ENCODE data around the gene PTCH2.
"Not testable (repeated sequence)": the region's sequence is repeated elsewhere in the genome, so short reads cannot be mapped to it uniquely, and the experiment has no call there.

PTCH2 gene

GRCh38 chr1:44838294-44838693, 4.8 kb downstream of the PTCH2 start:
- 95% methylated on average over 11 of the region's 11 CpGs for WGBS

DNA sequence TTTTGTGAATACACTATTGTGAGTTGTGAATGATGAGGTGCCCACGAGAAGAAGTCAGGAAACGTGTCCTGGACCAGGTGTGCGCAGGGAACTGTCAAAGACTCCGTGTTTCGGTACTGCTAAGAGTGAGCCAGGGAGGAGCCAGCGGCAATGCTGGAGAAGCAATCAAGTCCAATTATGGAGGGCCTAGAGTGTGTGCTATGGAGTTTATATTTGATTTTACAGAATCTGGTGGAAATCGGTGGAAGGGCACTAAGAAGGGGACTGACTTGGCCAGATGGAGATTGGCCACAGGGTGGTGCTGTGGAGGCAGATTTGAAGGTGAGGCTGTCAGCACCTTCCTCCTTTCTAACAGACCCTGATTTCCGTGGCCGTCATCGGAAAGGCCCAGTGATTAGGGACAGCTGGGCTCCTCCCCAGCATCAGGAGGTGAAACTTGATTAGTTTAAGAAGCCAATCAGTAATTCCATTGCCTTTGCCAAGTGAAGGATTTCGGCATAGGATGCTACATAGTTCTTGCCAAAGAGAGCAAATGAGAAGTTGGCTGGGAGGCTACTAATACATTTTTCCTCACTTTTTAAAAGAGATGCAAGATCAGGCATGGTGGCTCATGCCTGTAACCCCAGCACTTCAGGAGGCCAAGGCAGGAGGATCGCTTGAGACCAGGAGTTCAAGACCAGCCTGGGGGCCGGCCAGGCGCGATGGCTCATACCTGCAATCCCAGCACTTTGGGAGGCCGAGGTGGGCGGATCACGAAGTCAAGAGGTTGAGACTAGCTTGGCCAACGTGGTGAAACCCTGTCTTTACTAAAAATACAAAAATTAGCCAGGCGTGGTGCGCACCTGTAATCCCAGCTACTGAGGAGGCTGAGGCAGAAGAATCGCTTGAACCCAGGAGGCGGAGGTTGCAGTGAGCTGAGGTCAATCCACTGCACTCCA, 7.0 kb downstream of the PTCH2 start:
- Histone ChIP-seq H3K4me3 (ENCODE audit: low read length) (no peak overlapping the region), H3K4me1 (ENCODE audit: insufficient read depth, low read length) (peaks cover 11% of the 10 kb centered on the region; the same call in 1 of the 2 replicates), H3K27me3 (ENCODE audit: insufficient read depth, low read length) (no peaks in the 10 kb centered on the region; the same call in 1 of the 2 replicates), H3K36me3 (ENCODE audit: insufficient read depth, low read length) (no peaks in the 10 kb centered on the region), H3K27ac (ENCODE audit: low read depth, low read length) (no peak overlapping the region), H3K9me3 (ENCODE audit: insufficient read depth, low read depth, low read length) (no peaks in the 10 kb centered on the region), H3K9ac (ENCODE audit: low read depth, low read length) (no peak overlapping the region)
- 74% methylated on average over 23 of the region's 23 CpGs for WGBS

More at GRCh38 chr1:44838294-44838693, 4.8 kb downstream of the PTCH2 start:
- H3K27me3 ChIP-seq (ENCODE audit: insufficient read depth, low read length), result peaks cover 19% of the 10 kb centered on the region
- not testable (repeated sequence) for H3K9me3 ChIP-seq (ENCODE audit: insufficient read depth, low read depth, low read length); H3K36me3 ChIP-seq (ENCODE audit: insufficient read depth, low read length); H3K4me3 ChIP-seq (ENCODE audit: low read length); H3K27ac ChIP-seq (ENCODE audit: low read depth, low read length); H3K9ac ChIP-seq (ENCODE audit: low read depth, low read length); H3K4me1 ChIP-seq (ENCODE audit: insufficient read depth, low read length)

DNA sequence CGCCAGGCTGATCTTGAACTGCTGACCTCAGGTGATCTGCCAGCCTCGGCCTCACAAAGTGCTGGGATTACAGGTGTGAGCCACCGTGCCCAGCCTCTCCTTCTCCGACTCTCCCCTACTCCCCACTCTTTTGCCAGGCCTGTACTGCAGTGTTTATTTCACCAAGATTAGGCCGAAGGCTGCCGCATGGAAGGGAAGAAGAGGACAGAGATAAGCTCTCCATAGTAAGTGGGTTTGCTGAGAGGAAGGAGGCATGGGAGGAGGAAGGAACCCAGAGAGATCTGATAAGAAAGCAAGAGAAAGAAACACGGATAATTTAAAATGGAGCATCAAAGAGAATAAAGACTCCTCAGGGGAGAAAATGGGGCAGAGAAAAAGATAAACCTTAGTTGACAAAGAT, 8.7 kb downstream of the PTCH2 start:
- Histone ChIP-seq H3K27ac (ENCODE audit: low read depth, low read length) (no peak overlapping the region), H3K27me3 (ENCODE audit: insufficient read depth, low read length) (no peaks in the 10 kb centered on the region), H3K9me3 (ENCODE audit: insufficient read depth, low read depth, low read length) (no peaks in the 10 kb centered on the region), H3K36me3 (ENCODE audit: insufficient read depth, low read length) (no peaks in the 10 kb centered on the region), H3K4me3 (ENCODE audit: low read length) (no peak overlapping the region), H3K9ac (ENCODE audit: low read depth, low read length) (no peak overlapping the region), H3K4me1 (ENCODE audit: insufficient read depth, low read length) (peaks cover 11% of the 10 kb centered on the region; the same call in 1 of the 2 replicates)
- WGBS, result 89% methylated on average over 7 of the region's 7 CpGs

- Histone ChIP-seq H3K9ac (ENCODE audit: low read depth, low read length) (no peak overlapping the region), H3K27ac (ENCODE audit: low read depth, low read length) (no peak overlapping the region), H3K36me3 (ENCODE audit: insufficient read depth, low read length) (no peaks in the 10 kb centered on the region), H3K4me1 (ENCODE audit: insufficient read depth, low read length) (peaks cover 11% of the 10 kb centered on the region; the same call in 1 of the 2 replicates), H3K4me3 (ENCODE audit: low read length) (no peak overlapping the region), H3K27me3 (ENCODE audit: insufficient read depth, low read length) (no peaks in the 10 kb centered on the region), H3K9me3 (ENCODE audit: insufficient read depth, low read depth, low read length) (no peaks in the 10 kb centered on the region)
- 78% methylated on average over 11 of the region's 13 CpGs for WGBS
Measured at GRCh38 chr1:44832056-44832705, 10.9 kb downstream of the PTCH2 start.

- WGBS, result 58% methylated on average over 9 of the region's 9 CpGs
- Histone ChIP-seq H3K27me3 (ENCODE audit: insufficient read depth, low read length) (no peaks in the 10 kb centered on the region), H3K9ac (ENCODE audit: low read depth, low read length) (no peak overlapping the region), H3K4me1 (ENCODE audit: insufficient read depth, low read length) (peaks cover 11% of the 10 kb centered on the region; the same call in 1 of the 2 replicates), H3K36me3 (ENCODE audit: insufficient read depth, low read length) (no peaks in the 10 kb centered on the region), H3K9me3 (ENCODE audit: insufficient read depth, low read depth, low read length) (no peaks in the 10 kb centered on the region), H3K27ac (ENCODE audit: low read depth, low read length) (no peak overlapping the region), H3K4me3 (ENCODE audit: low read length) (no peak overlapping the region)
Measured at GRCh38 chr1:44831516-44831915, 11.5 kb downstream of the PTCH2 start.

DNA sequence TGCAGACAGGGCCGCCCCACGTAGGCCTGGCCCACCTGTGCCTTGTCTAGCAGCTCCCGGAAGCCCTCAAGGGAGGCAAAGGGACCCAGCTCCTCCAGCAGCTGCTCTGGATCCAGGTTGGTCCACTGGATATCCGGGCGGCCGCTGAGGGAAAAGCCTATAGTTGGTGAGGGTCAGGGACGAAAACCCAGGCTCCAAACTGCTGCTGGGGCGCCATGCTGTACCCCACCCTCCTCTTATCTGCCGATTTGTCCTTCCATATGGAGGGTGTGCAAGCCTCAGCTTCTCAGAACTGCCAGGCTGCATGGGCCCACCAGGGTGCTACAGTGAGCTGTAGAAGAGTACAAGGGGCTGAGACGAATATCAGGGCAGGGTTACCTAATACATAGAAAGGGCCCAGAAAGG, 12.2 kb downstream of the PTCH2 start:
- no peak overlapping the region for H3K9ac ChIP-seq (ENCODE audit: low read depth, low read length)
- WGBS, result 87% methylated on average over 10 of the region's 10 CpGs
- no peak overlapping the region for H3K4me3 ChIP-seq (ENCODE audit: low read length)
- no peaks in the 10 kb centered on the region for H3K27me3 ChIP-seq (ENCODE audit: insufficient read depth, low read length)
- no peaks in the 10 kb centered on the region for H3K9me3 ChIP-seq (ENCODE audit: insufficient read depth, low read depth, low read length)
- no peak overlapping the region for H3K27ac ChIP-seq (ENCODE audit: low read depth, low read length)
- no peaks in the 10 kb centered on the region for H3K36me3 ChIP-seq (ENCODE audit: insufficient read depth, low read length)
- peaks cover 11% of the 10 kb centered on the region; the same call in 1 of the 2 replicates for H3K4me1 ChIP-seq (ENCODE audit: insufficient read depth, low read length)

DNA sequence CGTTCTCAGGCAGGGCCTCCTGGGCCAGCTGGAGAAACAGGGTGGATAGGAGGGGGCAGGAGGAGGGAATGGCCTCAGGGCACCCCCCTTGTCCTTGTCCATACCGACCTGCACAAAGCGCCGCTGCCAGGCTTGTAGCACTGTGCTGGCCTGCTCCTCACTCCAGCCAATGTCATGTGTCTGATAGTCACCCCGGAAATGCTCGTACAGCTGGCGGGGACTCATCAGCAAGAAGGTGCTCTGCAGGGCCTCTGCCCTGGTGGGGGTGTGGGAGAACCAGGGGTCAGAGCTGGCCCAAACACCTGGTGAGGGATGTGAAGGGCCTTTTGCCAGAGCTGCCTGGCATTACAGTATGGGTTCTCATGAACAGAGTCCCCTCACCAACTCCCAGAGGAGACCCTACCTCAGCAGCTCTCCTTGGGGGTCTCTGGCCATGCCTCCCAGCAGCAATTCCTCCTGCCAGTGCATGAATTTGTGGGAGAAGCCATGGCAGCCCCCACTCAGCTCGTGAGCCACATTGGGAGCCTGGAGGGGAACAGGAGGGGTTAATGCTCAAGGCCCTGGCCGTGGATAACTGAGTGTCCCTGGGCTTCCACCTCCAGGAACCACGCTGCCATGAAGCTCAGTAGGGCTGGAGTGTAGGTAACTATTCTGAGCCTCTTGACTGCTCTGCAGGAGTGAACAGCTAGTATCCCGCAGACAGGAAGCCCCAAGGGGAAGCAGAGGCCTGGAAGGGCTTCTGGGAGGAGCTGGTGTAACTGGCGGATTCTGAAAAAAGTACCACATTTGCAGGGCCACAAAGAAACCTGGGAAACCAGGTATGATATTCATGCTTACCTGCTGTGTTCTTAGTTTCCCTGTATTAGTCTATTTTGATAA, 13.3 kb downstream of the PTCH2 start:
- no peak overlapping the region for H3K27ac ChIP-seq (ENCODE audit: low read depth, low read length)
- H3K4me1 ChIP-seq (ENCODE audit: insufficient read depth, low read length), result peaks cover 11% of the 10 kb centered on the region; the same call in 1 of the 2 replicates
- no peaks in the 10 kb centered on the region for H3K9me3 ChIP-seq (ENCODE audit: insufficient read depth, low read depth, low read length)
- 88% methylated on average over 12 of the region's 12 CpGs for WGBS
- H3K9ac ChIP-seq (ENCODE audit: low read depth, low read length), result no peak overlapping the region
- H3K4me3 ChIP-seq (ENCODE audit: low read length), result no peak overlapping the region
- H3K36me3 ChIP-seq (ENCODE audit: insufficient read depth, low read length), result no peaks in the 10 kb centered on the region
- H3K27me3 ChIP-seq (ENCODE audit: insufficient read depth, low read length), result no peaks in the 10 kb centered on the region

DNA sequence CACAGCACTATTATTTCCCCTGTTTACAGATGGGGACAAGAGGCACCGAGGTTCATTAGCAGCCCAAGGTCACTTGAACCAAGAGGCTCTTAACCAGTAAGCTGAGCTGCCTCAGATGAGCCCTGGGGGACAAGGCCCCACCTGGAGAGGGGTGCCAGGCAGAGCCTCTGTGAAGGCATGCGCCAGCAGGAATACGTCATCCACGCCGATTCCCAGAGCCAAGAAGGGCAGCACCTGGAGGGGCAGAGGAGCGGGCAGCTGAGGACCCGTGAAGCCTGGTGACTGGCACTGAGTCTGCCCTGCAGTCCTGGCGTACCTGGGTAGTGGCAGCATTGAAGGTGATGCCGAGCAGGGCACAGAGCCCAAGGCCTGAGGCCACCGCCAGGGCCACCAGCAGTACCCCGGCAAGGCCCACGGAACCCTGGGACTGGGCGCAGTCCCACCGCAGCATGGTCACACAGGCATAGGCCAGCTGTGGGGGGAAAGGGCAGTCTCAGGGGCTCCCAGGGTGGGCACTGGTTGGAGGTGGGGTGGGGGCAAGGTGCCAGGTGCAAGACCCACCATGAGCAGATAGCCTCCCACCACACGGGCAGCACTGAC, 14.1 kb downstream of the PTCH2 start:
- peaks cover 11% of the 10 kb centered on the region; the same call in 1 of the 2 replicates for H3K4me1 ChIP-seq (ENCODE audit: insufficient read depth, low read length)
- no peaks in the 10 kb centered on the region for H3K36me3 ChIP-seq (ENCODE audit: insufficient read depth, low read length)
- no peaks in the 10 kb centered on the region for H3K27me3 ChIP-seq (ENCODE audit: insufficient read depth, low read length)
- 95% methylated on average over 15 of the region's 15 CpGs for WGBS
- no peak overlapping the region for H3K4me3 ChIP-seq (ENCODE audit: low read length)
- H3K27ac ChIP-seq (ENCODE audit: low read depth, low read length), result no peak overlapping the region
- H3K9me3 ChIP-seq (ENCODE audit: insufficient read depth, low read depth, low read length), result no peaks in the 10 kb centered on the region
- no peak overlapping the region for H3K9ac ChIP-seq (ENCODE audit: low read depth, low read length)

DNA sequence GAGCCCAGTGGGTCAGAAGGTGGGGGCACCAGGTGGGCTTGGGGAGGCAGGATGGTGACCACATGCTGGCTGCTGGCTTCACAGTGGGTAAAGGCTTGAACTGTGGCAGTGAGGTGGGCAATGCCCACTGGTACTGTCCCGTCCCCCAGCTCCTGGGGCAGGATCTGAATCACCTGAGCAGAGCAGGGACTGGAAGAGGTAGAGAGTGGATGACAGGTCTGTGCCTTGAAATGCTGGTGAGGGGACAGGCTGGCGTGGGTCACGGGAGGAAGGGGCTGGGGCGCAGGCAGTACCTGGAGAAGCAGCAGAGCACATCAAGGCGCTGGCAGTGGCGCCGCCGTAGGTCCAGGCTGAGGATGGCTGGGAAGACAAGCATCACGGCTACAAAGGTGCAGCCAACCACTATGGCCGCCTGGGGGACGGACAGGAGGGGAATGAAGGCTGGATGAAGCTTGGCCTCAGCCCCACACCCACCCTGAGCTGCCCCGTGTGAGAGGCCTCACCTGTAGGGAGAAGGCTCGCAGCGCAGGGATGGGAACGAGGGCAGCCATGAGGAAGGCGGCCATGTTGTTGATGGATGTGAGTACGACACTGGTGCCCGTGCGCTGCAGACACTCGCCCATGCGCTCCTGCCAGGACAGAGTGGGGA, 14.9 kb downstream of the PTCH2 start:
- Histone ChIP-seq H3K9me3 (ENCODE audit: insufficient read depth, low read depth, low read length) (no peaks in the 10 kb centered on the region), H3K36me3 (ENCODE audit: insufficient read depth, low read length) (no peaks in the 10 kb centered on the region), H3K9ac (ENCODE audit: low read depth, low read length) (no peak overlapping the region), H3K4me3 (ENCODE audit: low read length) (no peak overlapping the region), H3K27ac (ENCODE audit: low read depth, low read length) (no peak overlapping the region), H3K27me3 (ENCODE audit: insufficient read depth, low read length) (no peaks in the 10 kb centered on the region), H3K4me1 (ENCODE audit: insufficient read depth, low read length) (peaks cover 11% of the 10 kb centered on the region; the same call in 1 of the 2 replicates)
- WGBS, result 93% methylated on average over 21 of the region's 21 CpGs

Measured in HUES64 (cell line).